HTR-8/SVneo (cell line): ENCODE results near the gene GNG12.

Experiments used
- DNase-seq: peaks from one replicate; pipeline ENCODE4 v3.0.0; 2011; ENCODE audit warnings: low spot score, mixed read lengths; ENCODE audit not compliant: insufficient read length
- FAIRE-seq: peaks from 2 replicates; lab custom pipeline; 2011; peaks lifted over from hg19 to GRCh38; lab: Jason Lieb, UNC

GNG12 gene

GRCh38 chr1:67760030-67760821, 73.0 kb downstream of the GNG12 start:
- DNase-seq (peak; percentile 45), FAIRE-seq (no peak)

DNA sequence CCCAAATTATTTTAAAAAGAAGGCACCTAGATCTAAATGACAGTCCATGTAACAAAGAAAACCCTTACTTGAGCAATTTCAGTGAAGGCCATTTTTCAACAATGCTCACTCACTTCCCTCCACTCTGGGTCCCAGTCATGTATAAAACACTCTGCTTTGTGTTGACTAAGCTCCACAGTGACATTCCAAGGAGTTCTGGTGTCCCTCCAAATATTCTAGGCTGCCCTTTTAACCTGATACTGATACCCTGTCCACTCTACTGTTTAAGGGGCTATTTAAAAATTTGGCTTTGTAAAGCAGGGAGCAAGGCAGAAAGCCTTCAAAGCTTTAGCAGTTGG, 73.6 kb downstream of the GNG12 start:
- DNase-seq = no peak
- no peak for FAIRE-seq

GRCh38 chr1:67759066-67759465, 74.2 kb downstream of the GNG12 start:
- FAIRE-seq (no peak), DNase-seq (no peak)

DNA sequence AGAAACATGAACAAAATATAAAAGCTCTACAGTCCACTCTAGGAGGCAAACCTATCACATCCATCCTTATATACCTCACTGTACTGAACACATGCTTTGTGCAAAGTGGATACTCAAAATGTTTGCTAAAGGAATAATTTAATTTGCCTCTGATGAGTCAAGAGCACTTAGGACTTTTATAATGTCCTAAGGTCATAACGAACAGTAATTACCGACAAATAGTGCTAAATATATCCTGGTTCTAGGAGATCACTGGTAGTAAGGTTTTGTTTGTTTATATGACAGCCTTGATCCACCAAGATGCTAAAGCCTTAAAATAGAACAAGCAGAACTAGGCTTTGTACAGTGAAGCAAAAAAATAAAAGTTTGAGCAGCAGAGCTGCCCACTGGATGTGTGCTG, 77.6 kb downstream of the GNG12 start:
- no peak for FAIRE-seq

DNA sequence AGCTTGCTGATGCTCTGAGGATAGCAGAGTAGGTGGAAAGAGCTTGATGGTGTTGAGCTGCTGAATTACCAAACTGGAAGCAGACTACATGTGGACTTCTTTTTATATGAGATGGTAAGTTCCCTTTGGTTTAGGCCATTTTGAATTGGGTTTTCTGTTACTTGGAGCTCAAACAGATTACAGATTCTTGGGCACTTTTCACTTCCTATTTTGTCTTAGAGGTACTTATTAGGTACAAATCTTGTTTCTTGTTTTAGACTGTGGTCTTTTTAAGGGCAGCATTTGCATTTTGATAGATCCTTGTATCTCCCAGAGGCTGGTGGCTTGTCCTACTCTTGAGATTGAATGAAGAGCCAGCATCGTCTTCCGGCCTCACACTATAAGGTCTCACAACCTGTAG, 78.1 kb downstream of the GNG12 start:
- no peak for FAIRE-seq
- DNase-seq = no peak

More for the DNA sequence above, 77.6 kb downstream of the GNG12 start:
- no peak for DNase-seq

- FAIRE-seq = no peak
- DNase-seq = no peak
Measured at GRCh38 chr1:67754526-67754920, 78.7 kb downstream of the GNG12 start.

GRCh38 chr1:67753776-67754525, 79.3 kb downstream of the GNG12 start:
- DNase-seq (no peak), FAIRE-seq (no peak)

GRCh38 chr1:67752306-67752705, 81.0 kb downstream of the GNG12 start:
- FAIRE-seq (no peak), DNase-seq (no peak)

DNA sequence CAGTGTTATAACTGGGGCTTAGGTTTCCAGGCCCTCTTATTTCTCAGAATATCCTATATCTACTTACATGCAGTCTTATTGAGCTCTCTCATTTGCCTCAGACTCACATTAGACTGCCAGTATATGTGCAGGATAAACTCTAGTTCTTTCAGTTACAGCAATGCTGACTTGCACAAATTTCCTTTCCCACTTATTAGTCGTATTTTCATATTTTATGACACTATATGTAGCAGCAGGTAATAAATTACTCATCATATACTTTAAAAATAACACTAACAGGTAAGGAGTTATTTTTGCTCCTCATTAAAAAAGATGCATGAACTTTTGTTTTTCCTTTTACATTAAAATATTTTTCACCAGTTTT, 82.6 kb downstream of the GNG12 start:
- DNase-seq = no peak
- FAIRE-seq = no peak

DNA sequence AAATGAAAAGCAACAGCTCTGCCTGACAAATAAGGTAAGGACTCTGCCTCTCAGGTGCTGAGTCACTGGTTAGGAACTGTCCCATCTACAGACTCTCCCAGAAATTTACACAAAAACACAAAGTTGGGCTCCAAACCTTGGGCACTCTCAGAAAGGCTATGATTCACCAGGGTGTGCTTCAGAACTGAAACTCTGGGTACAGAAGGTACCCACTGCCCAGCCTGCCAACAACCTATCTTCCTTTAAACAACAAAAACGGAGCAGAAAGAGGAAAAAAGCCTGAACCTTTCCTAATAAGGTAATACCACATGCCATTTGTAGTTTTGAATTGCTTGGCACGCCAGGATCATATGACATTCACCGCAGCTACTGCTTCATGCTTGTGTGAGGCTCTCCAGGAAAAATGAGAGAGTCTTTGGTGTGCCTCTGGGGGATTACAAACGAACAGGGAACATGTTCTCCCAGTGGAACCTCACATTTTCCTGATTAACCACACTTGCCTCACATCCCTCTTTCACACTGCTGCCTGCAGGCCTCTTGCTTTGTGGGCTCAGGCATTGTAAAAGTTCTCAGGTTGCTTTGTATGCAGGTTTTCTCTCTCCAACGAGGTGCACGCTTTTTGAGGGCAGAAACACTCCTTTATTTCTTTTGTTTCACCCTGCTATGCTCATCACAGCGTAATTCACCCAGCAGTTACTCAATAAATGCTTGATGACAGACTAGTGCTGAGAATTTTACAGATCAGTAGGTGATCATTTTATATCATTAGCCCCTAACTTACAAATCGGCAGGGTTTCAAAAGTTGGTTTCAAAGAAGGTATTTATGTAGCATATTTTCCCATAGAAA, 83.2 kb downstream of the GNG12 start:
- DNase-seq = no peak
- FAIRE-seq = no peak

- no peak for FAIRE-seq
- no peak for DNase-seq
Measured at GRCh38 chr1:67749263-67749843, 83.9 kb downstream of the GNG12 start.

DNA sequence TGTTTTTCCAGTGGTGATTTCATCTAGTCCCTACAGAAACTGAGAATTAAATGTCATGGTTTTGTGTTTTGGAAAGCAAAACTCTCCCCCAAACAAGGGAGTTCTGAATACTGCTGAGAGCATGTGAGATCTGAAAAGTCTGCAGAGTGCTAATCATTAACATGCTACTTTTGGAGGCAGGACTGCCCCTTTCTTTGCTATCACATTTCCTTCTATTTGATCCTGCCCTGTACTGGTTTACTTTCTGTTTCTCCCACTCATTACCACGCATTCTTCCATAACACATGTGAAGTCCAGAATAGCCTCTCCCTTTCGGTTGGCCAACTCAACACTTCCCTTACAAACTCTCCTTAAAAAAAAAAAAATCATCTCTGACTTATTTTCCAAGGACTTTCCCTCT, 84.6 kb downstream of the GNG12 start:
- no peak for FAIRE-seq
- no peak for DNase-seq

DNA sequence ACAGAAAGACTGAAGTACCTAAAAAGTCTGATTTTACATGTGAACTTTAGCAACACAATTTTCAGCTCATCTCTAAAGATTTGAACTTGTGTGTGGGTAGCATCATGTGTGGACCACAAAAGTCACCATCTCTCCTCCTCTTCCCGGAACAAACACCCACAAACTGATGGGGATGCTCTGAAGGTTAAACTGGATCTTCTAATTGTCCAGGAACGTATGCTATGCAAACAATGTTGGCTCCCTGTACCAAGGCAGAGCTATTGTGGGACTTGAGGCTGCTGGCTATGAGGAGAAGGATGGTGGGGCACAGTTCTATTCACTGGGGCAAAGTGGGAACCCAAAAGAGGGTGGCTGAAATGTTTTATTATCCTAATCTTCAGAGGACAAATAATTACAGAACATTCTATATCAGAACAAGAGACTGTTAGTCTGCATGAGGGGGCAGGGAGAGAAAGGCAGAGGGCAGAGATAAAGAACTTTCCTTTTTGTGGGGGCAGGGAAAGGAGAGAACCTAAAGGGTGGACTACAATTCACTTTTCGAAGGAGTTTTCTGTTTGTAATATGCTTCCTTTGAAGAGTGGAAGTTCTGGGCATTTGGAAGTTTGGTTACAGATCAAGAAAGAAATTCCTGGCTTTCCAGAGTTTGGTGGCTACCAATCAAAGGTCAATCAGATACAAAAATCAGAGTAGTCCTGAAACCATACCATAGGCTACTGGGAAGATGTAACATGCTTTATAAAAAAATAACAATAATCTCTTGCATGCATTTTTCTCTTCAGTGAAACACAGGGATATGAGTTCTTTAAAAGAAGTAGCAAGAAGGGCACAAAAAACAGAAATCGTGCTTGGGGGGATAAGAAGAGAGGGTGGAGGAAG, 85.4 kb downstream of the GNG12 start:
- FAIRE-seq = no peak
- DNase-seq = no peak

DNA sequence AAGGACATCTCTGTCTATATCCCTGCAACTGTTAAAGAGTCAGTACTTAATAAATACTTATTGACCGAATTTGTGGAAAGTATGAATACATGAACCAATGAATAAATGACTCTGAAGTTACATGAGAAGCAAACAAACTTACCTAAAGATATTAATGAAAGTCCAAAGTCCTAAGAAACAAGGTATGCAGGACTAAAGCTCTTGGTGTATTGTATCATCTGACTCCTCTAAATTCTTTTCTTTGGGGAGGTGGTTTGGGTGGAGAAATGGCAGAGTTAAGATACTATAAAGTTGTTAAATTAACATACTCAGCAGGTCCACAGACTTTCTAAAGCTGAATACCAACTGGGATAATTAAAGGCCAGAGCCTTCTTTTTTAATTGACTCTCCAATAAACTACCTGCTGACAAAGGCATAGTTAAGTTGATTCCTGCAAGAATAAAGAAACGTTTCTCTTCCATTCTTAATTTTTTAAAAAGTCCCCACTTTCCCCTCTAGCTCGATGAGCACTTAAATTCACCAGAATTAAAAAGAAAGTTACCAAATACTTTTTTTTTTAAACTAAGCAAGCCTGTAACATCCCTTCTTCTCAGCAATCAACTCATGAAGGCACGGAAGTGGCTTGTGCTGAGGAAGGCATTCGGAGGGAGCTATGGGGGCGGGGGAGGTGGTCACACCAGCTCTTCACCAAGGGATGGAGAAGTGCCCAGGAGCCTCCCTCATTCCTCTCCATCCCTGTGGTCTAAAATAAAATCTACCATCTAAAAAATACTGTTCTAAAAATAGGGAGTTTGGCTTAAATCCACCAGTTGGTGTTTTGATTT, 87.2 kb downstream of the GNG12 start:
- DNase-seq (no peak), FAIRE-seq (no peak)

GRCh38 chr1:67743072-67743725, 90.1 kb downstream of the GNG12 start:
- DNase-seq = no peak
- FAIRE-seq = no peak

DNA sequence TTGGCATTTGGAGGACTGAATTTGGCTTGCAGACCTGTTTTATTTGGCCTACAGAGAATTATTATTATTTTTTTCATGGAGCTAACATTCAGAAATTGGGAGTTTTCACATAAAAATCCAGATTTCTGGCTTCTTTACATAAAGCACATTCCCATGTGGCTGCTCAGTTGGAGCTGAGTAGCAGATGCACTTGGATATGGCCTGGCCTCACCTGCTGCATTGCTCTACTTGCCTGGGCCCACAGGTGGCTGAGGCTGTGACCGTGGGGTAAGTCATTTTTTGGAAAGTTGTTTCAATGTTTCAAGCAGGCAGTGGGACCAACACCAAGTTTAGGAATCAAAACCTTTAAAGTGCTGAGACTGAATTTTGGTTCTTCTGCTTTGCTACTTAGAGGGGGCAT, 91.5 kb downstream of the GNG12 start:
- DNase-seq (no peak), FAIRE-seq (no peak)

GRCh38 chr1:67741121-67741520, 92.1 kb downstream of the GNG12 start:
- no peak for FAIRE-seq
- no peak for DNase-seq

DNA sequence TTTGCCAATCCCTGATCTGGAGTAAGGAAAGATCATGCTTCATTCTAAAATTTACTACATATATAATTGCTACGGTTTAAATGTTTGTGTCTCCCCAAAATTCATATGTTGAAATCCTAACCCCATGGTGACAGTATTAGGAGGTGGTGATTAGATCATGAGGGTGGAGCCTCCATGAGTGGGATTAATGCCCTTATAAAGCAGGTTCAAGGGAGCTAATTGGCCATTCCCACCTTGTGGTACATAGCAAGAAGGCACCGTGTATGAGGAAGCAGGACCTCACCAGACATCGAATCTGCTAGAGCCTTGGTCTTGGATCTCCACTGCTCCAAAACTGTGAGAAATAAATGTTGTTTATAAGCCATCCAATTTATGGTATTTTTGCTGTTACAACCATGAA, 92.7 kb downstream of the GNG12 start:
- DNase-seq (no peak), FAIRE-seq (no peak)
